HepG2 (cell line): ENCODE measurements around the gene HSD3B7.

Experiments
- EP300 ChIP-seq, 3 experiments: sonication (generic) in 1 of 3; formaldehyde crosslinking in 1 of 3; IDR thresholded peaks; 2 replicates each; pipeline versions ENCODE4 v1.5.1 to v1.6.1; 2011 to 2020; ENCODE audit warnings: low read depth in 2 of 3, low read length in 2 of 3, borderline replicate concordance in 1 of 3, improper control_type of control experiment in 1 of 3, mild to moderate bottlenecking in 1 of 3, missing genetic modification reagents in 1 of 3, moderate library complexity in 1 of 3
- ETV5 ChIP-seq: IDR thresholded peaks from 2 replicates; pipeline ENCODE4 v1.6.1; 2018; ENCODE audit warnings: missing biosample characterization, missing genetic modification reagents, inconsistent platforms, borderline replicate concordance
- EZH2 ChIP-seq: conservative IDR thresholded peaks from 2 replicates; pipeline ENCODE4 v1.6.1; 2012; ENCODE audit warnings: mild to moderate bottlenecking, low read depth, low read length, moderate library complexity
- PTBP1 ChIP-seq: fragments of 200-400 bp; formaldehyde crosslinking; IDR thresholded peaks from 2 replicates; pipeline ENCODE4 v1.6.1; 2018; ENCODE audit warnings: low read length, low read depth; ENCODE audit not compliant: poor library complexity, severe bottlenecking
- RBM39 ChIP-seq: fragments of 200-400 bp; formaldehyde crosslinking; IDR thresholded peaks from one replicate; pipeline ENCODE4 v1.6.1; 2018; ENCODE audit warnings: antibody characterized with exemption, mild to moderate bottlenecking, low read depth, low read length; ENCODE audit not compliant: poor library complexity, severe bottlenecking
- ZKSCAN1 ChIP-seq: fragments of 150-350 bp; IDR thresholded peaks from 2 replicates; pipeline ENCODE4 v1.6.1; 2014; ENCODE audit warnings: low read length
- ZNF225 ChIP-seq: sonication (generic); formaldehyde crosslinking; IDR thresholded peaks from 2 replicates; pipeline ENCODE4 v1.4.0; 2020; ENCODE audit warnings: mild to moderate bottlenecking, missing genetic modification reagents

DNA sequence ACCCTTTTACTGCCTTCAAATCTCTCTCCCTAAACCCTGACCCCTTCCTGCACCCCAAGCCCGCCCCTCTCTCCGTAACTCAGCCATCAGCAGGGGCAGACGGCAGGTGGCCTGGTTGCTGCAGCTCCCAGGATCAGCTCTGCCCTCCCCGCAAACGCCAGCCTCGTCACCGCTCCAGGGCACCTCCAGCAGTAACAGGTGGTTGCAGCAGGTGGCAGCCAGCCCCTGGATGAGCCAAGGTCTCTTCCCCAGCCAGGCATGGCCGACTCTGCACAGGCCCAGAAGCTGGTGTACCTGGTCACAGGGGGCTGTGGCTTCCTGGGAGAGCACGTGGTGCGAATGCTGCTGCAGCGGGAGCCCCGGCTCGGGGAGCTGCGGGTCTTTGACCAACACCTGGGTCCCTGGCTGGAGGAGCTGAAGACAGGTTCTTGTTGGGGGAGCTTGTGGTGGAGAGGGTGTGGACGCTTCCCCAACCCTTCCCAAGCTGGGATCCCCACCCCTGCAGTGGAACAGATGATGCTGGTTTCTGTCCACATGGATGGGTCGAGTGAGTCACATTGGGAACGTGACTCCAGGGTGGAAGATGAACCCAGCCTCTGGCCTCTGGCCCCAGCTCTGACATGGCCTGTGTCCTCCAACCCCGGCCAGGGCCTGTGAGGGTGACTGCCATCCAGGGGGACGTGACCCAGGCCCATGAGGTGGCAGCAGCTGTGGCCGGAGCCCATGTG is 558 bp downstream of the HSD3B7 start:
- TF ChIP-seq EP300 (IDR thresholded peaks at IDR 0.05; ENCODE audit: low read depth in 2 of 2, low read length in 2 of 2) (no peak), EP300 (CRISPR knock-in tag; IDR thresholded peaks at IDR 0.05; ENCODE audit: borderline replicate concordance) (no peak), ZNF225 (CRISPR knock-in tag) (no peak; the same call in 1 of the 2 replicates), ETV5 (0 out of 2 replicates have a peak, but pooled peaks have one; percentile 2), RBM39 (peak; percentile 55), EZH2 (no peak), PTBP1 (no peak), ZKSCAN1 (no peak; the same call in 1 of the 2 replicates)
